ENCODE results near the gene ZFAND5. TPM values are rescaled to one million over a fixed set of nuclear protein-coding genes. Genes with fewer than 3 reads are reported as not detected.

ZFAND5 gene
- total RNA-seq, 1 experiment from 2014 or later: 84.1 TPM

GRCh38 chr9:72382405-72382804, 17.4 kb upstream of the ZFAND5 start:
- TF ChIP-seq EZH2phosphoT487 (IDR thresholded peaks at IDR 0.05; ENCODE audit: borderline replicate concordance, low read length) (no peak), EZH2 (IDR thresholded peaks at IDR 0.05; ENCODE audit: low read length, unreplicated experiment) (no peak), CTCF (conservative IDR thresholded peaks at IDR 0.05; ENCODE audit: low read depth, low read length) (no peak)
- H3K9me2 ChIP-seq (replicated peaks; ENCODE audit: low read length): no peaks in the 10 kb centered on the region
- H3K9me3 ChIP-seq (ENCODE audit: low read length): no peaks in the 10 kb centered on the region
- no peaks in the 10 kb centered on the region for H3K4me1 ChIP-seq (ENCODE audit: insufficient read depth, low read length)
- no peak overlapping the region for H3K4me3 ChIP-seq (ENCODE audit: low read length)
- BruUV-seq (replicated peaks): no TSS peak
- CTCF ChIA-PET: no interaction called here
- no peak overlapping the region for H3K9ac ChIP-seq (ENCODE audit: low read length)
- intact Hi-C loops (cut with micrococcal nuclease): no loop called here
- H3F3A ChIP-seq (ENCODE audit: low read length, unreplicated experiment): no peaks in the 10 kb centered on the region
- no peak overlapping the region for H3K4me2 ChIP-seq (ENCODE audit: low read length)
- ATAC-seq (no peak), DNase-seq (no peak)
- H3K27ac ChIP-seq (ENCODE audit: low read length): no peak overlapping the region
- H3K79me2 ChIP-seq (ENCODE audit: low read length): no peaks in the 10 kb centered on the region
- POLR2A ChIA-PET (ENCODE audit: unreplicated experiment): no interaction called here
- no peak overlapping the region for H2AFZ ChIP-seq (ENCODE audit: low read length)
- H3K27me3 ChIP-seq (ENCODE audit: low read length): no peaks in the 10 kb centered on the region
- H3K36me3 ChIP-seq (ENCODE audit: low read depth, low read length): no peaks in the 10 kb centered on the region
- H4K20me1 ChIP-seq (ENCODE audit: low read length): no peaks in the 10 kb centered on the region

GRCh38 chr9:72377041-72377440, 12.0 kb upstream of the ZFAND5 start:
- ATAC-seq (no peak), DNase-seq (no peak)
- H3K9me2 ChIP-seq (replicated peaks; ENCODE audit: low read length): no peaks in the 10 kb centered on the region
- BruUV-seq (replicated peaks): no TSS peak
- H3K4me2 ChIP-seq (ENCODE audit: low read length): no peak overlapping the region
- H2AFZ ChIP-seq (ENCODE audit: low read length): no peak overlapping the region
- no peaks in the 10 kb centered on the region for H3F3A ChIP-seq (ENCODE audit: low read length, unreplicated experiment)
- no peaks in the 10 kb centered on the region for H4K20me1 ChIP-seq (ENCODE audit: low read length)
- POLR2A ChIA-PET (ENCODE audit: unreplicated experiment): no interaction called here
- no peaks in the 10 kb centered on the region for H3K4me1 ChIP-seq (ENCODE audit: insufficient read depth, low read length)
- intact Hi-C loops (cut with micrococcal nuclease): no loop called here
- no peaks in the 10 kb centered on the region for H3K36me3 ChIP-seq (ENCODE audit: low read depth, low read length)
- TF ChIP-seq EZH2 (IDR thresholded peaks at IDR 0.05; ENCODE audit: low read length, unreplicated experiment) (no peak), CTCF (conservative IDR thresholded peaks at IDR 0.05; ENCODE audit: low read depth, low read length) (no peak), EZH2phosphoT487 (IDR thresholded peaks at IDR 0.05; ENCODE audit: borderline replicate concordance, low read length) (no peak)
- CTCF ChIA-PET: no interaction called here
- H3K27me3 ChIP-seq (ENCODE audit: low read length): no peaks in the 10 kb centered on the region
- H3K9ac ChIP-seq (ENCODE audit: low read length): no peak overlapping the region
- H3K79me2 ChIP-seq (ENCODE audit: low read length): no peaks in the 10 kb centered on the region
- no peaks in the 10 kb centered on the region for H3K9me3 ChIP-seq (ENCODE audit: low read length)
- no peak overlapping the region for H3K4me3 ChIP-seq (ENCODE audit: low read length)
- no peak overlapping the region for H3K27ac ChIP-seq (ENCODE audit: low read length)

- no peaks in the 10 kb centered on the region for H3K79me2 ChIP-seq (ENCODE audit: low read length)
- H3K27me3 ChIP-seq (ENCODE audit: low read length): no peaks in the 10 kb centered on the region
- no peaks in the 10 kb centered on the region for H3K4me1 ChIP-seq (ENCODE audit: insufficient read depth, low read length)
- no TSS peak for BruUV-seq (replicated peaks)
- TF ChIP-seq EZH2phosphoT487 (IDR thresholded peaks at IDR 0.05; ENCODE audit: borderline replicate concordance, low read length) (no peak), CTCF (conservative IDR thresholded peaks at IDR 0.05; ENCODE audit: low read depth, low read length) (no peak), EZH2 (IDR thresholded peaks at IDR 0.05; ENCODE audit: low read length, unreplicated experiment) (no peak)
- no peaks in the 10 kb centered on the region for H3K36me3 ChIP-seq (ENCODE audit: low read depth, low read length)
- ATAC-seq: no peak
- no peaks in the 10 kb centered on the region for H4K20me1 ChIP-seq (ENCODE audit: low read length)
- no peak overlapping the region for H3K4me2 ChIP-seq (ENCODE audit: low read length)
- H3F3A ChIP-seq (ENCODE audit: low read length, unreplicated experiment): no peaks in the 10 kb centered on the region
- no peak overlapping the region for H3K4me3 ChIP-seq (ENCODE audit: low read length)
- H3K27ac ChIP-seq (ENCODE audit: low read length): no peak overlapping the region
- no peak overlapping the region for H2AFZ ChIP-seq (ENCODE audit: low read length)
- no peak for DNase-seq
- ChIA-PET CTCF (no interaction called here), POLR2A (ENCODE audit: unreplicated experiment) (interaction anchor here (0.6 kb wide), 1 partner anchor 77 kb away, joined by 12 read pairs; no protein-coding TSS in a partner anchor)
- intact Hi-C loops (cut with micrococcal nuclease): no loop called here
- H3K9me3 ChIP-seq (ENCODE audit: low read length): no peaks in the 10 kb centered on the region
- no peak overlapping the region for H3K9ac ChIP-seq (ENCODE audit: low read length)
- H3K9me2 ChIP-seq (replicated peaks; ENCODE audit: low read length): no peaks in the 10 kb centered on the region
These were observed 6.1 kb upstream of the ZFAND5 start for GRCh38 chr9:72371151-72371550.

Measured in PC-3 (cell line).